Renal cortex interstitium (tissue), 15 donors: ENCODE results near the gene SLC9B2. TPM values are rescaled to one million over a fixed set of nuclear protein-coding genes. Genes with fewer than 3 reads are reported as not detected.

Source experiments
- DNase-seq, 11 donors: peaks; one replicate each; pipeline ENCODE4 v3.0.0-alpha.2; 2013; ENCODE audit warnings: low read depth in 9 of 11, low spot score in 4 of 11; ENCODE audit errors: extremely low read depth in 1 of 11
- long read RNA-seq, 16 experiments: transcript quantifications; one replicate each; lab custom pipeline, GENCODE V29; 2026
- polyA plus RNA-seq, 3 donors: library from polyadenylated mRNA; unstranded; fragments of 120-200 nt; gene quantifications; one replicate each; pipeline ENCODE4 v1.2.1, GENCODE V29; 2013; ENCODE audit not compliant: insufficient read length in 3 of 3

The SLC9B2 gene, protein sequence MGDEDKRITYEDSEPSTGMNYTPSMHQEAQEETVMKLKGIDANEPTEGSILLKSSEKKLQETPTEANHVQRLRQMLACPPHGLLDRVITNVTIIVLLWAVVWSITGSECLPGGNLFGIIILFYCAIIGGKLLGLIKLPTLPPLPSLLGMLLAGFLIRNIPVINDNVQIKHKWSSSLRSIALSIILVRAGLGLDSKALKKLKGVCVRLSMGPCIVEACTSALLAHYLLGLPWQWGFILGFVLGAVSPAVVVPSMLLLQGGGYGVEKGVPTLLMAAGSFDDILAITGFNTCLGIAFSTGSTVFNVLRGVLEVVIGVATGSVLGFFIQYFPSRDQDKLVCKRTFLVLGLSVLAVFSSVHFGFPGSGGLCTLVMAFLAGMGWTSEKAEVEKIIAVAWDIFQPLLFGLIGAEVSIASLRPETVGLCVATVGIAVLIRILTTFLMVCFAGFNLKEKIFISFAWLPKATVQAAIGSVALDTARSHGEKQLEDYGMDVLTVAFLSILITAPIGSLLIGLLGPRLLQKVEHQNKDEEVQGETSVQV
- 1 to 10 TPM; 5.3 to 8.2 (median 6.0) TPM for polyA plus RNA-seq
- long read RNA-seq, donor 1, partial matches to known transcripts, result 0 of 1 reads
- long read RNA-seq, donor 1, other reads (novel, unspliced or antisense), result 0 of 1 reads
- long read RNA-seq, donor 2, partial matches to known transcripts, result 0 of 1 reads
- long read RNA-seq, donor 2, other reads (novel, unspliced or antisense), result 0 of 1 reads
- long read RNA-seq, donor 3, result 0 reads
- long read RNA-seq, donor 4, result 0 reads
- long read RNA-seq, donor 5, result 0 reads
- long read RNA-seq, donor 6, result 0 reads
- long read RNA-seq, donor 7, partial matches to known transcripts, result 0 of 1 reads
- long read RNA-seq, donor 7, other reads (novel, unspliced or antisense), result 0 of 1 reads
- long read RNA-seq, donor 8, result 0 reads
- long read RNA-seq, donor 9, partial matches to known transcripts, result 0 of 1 reads
- long read RNA-seq, donor 9, other reads (novel, unspliced or antisense), result 0 of 1 reads
- long read RNA-seq, donor 10, result 0 reads
- long read RNA-seq, donor 11, result 0 reads
- long read RNA-seq, donor 12, result 0 reads
- long read RNA-seq, donor 13, result 0 reads
- long read RNA-seq, donor 14, result 0 reads
- long read RNA-seq, donor 15, result 0 reads
- long read RNA-seq, donor 16, result 0 reads

DNA sequence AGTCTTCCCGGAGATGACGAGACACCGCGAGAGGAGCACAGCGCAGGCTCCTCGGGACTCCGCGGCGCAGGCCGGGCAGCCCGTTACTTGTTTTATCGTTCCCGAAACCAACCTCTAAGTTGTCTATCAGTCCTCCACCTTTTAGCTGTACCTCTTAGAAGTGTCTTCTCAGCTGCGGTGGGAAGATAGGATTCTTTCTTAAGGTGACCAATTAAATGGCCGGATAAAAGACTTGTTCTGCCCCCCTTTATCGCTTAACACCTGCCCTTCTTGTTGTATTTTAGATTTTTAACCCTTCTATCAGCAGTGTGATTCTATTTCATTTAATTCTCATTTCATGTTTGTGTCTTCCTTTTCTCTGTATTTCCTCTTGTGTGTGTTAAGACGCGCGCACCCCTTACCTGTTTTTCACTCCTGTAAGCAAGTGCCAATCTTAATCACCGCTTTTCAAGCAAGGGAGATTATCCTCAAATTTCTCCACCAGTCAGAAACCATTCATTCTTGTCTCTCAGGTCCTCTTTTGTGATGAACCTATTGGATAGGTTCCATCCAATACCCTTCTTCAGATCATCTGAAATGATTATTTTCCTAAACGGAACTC is at the start of gene SLC9B2:
TSS of gene SLC9B2 (minus strand) at position 15 of the 601 bp plus-strand sequence. CDS start 9,211 bp downstream, outside the sequence.
- DNase-seq, result no peak

DNA sequence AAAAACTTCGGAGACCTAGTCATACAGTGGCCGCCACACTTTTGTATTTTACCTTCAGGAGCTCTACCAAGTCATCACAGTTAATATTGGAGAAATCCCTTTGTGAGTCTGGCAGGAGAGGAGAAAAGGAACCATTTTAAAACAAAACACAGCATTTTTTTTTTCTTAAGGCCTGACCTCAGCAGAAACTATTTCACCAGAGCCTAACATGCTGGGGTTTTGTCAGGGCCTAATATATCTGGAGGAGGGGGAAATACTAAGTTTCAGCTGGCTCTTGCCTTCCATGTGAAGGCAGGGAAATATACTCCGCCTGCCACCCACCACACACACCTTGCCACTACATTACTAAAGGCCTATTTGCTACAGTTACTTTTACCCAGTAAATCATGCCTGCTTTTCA is 49.6 kb upstream of the SLC9B2 start:
- DNase-seq, result no peak

DNA sequence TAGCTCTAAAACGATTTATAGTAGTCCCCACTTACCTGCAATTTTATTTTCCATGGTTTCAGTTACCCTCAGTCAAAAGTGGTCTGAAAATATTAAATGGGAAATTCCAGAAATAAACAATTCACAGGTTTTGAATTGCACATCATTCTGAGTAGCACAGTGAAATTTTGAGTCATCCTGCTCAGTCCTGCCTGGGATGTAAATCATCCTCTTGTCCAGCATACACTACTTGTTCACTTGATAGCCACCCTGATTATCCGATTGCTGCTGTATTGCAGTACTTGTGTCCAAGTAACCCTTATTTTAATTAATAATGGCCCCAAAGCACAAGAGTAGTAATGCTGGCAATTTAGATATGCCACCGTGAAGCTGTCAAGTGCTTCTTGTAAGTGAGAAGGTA is 46.6 kb upstream of the SLC9B2 start:
- no peak for DNase-seq

DNA sequence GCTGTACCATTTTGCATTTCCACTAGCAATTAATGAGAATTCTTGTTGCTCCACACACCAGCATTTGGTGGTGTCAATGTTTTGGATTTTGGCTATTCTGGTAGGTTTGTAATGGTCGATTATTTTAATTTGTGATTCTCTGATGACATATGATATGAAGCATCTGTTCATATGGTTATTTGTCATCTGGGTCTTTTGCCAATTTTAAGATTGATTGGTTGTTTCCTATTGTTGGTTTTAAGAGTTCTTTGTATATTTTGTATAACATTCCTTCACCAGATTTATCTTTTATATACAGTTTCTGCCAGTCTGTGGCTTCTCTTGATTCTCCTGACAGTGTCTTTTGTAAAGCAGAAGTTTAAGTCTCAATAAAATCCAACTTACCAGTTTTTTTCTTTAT is 41.6 kb upstream of the SLC9B2 start:
- DNase-seq, result no peak

DNA sequence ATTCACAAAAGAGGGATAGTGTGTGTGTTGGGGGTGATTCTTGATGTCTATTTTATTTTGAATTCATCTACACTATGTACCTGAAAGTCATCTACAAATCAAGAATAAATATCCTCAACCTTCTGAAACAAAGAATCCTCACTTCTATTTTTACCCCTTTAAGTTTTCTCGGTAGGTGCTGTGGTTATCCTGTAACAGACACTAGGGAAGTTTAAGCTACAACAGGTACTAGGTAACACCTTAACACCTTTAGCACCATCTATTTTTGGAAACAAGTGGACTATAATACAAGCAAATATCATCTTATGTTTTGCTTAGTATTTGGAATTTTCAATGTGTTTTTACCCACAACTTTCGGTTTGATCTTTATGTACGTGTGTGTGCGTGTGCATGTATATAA is 35.0 kb upstream of the SLC9B2 start:
- DNase-seq, result no peak

DNA sequence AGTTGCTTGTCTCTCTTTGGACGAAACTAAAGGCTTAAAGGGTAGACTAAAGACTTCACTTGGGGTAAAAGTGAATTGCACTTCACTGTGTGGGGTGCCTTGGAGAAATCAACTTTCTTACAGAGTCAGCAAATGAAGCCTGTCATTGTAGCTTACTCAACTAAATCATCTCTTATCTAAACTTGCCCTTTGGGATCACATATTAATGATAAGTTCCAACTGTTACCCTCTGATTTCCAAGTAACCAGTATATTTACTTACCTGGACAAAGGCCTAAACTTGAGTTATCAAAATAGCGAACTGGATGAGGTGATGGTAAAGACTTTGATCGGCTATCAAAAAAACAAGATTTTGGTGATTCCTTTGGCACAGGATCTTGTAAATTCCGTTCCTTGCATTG is 32.0 kb upstream of the SLC9B2 start:
- no peak for DNase-seq

DNA sequence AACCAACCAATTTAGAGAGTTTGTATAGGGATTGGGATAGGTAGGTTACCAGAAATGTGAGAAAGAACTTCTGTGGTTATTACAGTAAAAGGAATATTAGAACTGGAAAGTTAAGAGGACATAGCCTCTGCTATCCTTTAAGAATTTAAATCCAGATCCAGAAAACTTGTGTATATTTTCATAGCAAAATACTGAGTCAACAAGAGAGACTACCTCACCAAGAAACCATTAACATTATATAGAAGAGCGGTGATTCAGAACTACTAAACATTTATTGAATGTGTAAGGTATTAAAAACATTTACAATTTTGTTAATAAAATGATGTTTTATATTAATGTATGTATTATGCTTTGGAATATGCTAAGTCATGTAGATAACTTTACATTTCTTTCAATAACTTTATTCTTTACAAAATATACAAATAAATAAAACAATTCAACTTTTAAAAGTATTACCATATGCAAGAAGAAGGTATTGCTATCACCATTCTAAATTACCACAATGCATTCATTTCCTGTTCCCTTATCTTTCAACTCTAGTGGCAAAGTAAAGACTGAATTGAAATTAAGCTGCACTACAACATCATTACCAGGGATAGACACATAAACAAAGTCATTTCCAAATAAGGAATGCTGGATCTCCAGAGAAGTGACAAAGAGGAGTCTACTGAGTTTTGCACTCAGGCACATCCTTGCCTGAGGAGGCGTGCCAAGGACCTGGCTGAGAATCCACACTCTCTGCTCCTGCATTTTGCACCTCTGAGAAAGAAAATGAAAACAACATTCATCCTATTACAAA is 29.2 kb upstream of the SLC9B2 start:
- no peak for DNase-seq

DNA sequence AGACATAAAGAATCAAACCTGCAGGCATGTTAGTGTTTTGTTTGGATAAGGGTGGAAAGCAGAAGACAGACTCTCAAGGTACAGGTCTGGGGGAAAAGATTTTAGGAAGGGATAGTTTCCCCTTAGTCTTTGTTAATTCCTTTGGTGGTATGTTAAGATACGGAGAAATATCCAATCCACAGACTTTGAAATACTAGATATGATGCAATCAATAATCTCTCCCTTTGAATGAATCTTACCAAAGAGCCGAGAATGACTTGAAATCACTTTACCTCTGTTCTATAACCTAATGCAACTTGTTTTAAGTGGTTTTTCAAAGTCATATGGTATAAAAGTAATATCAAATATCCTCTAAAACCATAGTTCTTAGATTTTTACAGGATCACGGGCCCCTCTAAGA is 28.3 kb upstream of the SLC9B2 start:
- no peak for DNase-seq

DNA sequence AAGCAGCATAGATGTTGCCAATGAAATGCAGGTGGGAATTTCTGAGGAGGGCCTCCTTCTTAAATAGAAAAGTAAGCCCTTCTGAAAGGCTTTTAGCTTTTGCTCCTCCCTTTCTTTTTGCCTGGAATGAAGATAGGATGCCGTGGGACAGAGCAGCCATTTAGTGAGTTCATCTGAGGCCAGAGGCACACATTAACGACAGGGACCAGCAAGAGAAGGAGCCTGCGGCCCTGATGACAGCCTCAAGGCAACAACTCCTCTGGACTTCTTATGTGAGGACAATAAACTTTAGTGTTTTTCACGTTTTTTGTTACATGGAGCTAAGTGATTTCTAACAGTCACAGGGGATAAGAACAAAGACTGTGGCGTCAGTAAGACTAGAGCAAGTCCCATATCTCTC is 24.1 kb upstream of the SLC9B2 start:
- no peak for DNase-seq

DNA sequence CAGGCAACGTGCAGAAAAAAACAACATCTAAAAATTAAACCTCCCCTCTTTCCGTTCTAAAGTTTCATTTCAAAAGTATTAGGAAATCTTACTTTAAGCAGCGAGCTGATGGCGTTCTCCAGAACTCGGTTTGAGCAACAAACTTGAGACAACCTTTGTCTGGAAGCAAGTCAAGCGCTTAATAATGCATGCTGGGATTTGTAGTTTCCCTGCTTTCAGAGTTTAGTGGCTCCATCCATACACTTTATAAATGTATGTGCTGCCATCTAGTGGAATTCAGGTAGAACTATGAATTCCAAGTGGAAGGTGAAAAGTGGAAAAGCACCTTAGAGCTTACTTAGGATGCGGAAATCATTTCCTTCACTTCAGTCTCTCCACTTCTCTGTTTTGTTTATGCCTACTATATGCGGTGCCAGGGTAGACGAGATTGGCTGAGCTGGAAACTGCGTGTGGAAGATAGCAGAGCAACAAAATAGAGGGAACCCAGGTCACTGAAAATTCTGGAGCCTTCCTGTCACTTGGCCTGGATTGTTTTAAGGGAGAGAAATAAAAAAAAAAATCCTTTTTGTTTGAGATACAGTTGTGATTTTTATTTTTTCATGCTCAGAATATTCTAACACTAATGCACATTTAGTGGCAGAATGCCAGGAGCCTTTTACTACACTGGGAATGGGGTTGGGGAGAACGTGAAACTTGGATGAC is 23.3 kb upstream of the SLC9B2 start, which contains the start of gene BDH2:
TSS of gene BDH2 (minus strand) at position 144 of the 702 bp plus-strand sequence. CDS start 3,580 bp downstream, outside the sequence.
- DNase-seq, result peak; percentile 75 to 95 (median 86)

DNA sequence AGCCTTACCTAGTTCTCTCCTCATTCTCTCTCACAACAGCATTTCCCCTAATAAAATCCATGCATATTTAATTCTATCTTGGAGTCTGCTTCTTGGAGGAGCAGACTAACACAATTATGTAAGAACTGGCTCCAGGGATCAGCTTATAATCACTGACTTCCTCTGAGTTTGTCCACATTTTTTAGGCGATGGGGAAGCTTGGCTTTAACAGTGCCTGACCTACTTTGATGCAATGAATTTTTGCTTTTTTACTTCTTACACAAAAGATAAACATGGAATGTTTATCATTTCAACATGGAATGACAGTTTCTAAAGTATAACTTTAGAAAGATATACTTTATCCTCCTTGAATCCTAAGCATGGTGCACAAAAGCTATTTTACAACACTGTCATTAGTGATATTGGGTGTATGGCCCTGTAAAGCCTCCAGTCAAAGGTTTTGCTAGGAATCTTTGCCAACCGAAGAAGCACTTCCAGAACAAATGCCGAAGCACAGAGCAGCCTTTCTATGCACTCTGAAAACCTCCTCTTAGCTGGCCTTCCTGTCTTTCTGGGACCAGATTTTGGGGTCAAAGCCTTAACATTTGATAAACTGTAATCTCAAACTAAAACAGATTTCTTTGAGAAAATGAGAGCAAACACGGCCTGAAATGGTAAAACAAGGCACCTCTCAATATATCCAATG is 22.3 kb upstream of the SLC9B2 start:
- DNase-seq, result peak in 2 of 11 donors; percentile 24 to 25

DNA sequence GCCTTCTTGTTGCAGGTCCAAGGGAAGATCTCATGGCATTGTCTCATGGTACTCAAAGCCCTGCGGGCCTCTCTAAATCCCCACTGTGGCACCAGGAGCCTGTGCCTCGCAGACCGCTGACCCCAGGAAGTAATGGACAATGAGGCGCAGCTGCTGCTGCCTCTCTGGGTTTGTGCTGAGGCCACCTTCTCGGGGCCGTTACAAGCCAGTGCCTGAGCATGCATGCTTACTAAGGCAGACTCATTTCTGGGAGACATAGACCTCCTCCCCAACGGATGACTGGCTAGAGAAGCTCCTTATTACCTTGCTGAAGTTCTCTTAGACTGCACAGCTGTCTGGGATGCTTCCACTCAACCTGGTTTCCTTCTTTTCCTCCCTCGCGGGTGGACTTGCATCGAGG is 21.8 kb upstream of the SLC9B2 start:
- DNase-seq, result peak in 1 of 11 donors; percentile 6

DNA sequence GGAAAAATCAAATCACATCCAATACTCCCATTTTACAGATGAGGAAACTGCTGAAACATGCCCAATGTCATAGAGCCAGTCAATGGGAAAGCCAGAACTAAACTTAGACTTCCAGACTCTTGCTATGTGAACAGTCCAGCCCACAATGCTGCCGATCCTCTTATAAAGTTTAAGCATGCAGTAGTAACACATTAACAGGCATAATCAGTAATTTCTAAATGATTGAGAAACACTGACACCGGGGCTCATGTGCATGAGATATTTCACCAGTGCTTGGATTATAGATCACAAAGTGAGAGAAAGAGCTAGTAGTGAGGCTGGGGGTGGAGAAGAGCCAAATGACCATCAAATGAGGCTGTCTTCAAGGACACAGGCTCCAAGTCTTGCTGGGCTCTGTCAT is 20.6 kb upstream of the SLC9B2 start:
- no peak for DNase-seq

DNA sequence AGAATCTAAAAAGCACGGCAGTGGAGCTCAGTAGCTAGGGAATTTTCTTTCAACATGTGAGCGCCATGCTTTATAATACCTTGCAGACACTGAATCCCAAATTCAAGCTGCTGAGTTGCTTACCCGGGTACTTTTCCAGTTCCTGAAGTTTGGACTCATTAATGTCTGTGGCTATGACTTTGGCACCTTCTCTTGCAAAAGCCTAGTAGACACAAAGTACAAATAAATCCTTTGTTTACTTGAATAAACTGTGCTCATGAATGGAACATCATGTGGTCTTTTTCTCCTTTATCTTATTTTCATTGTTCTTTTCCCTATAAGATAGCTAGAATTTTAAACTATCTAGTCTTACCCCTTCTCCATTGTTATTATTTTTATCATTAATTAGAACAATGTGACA is 18.5 kb upstream of the SLC9B2 start:
- no peak for DNase-seq

DNA sequence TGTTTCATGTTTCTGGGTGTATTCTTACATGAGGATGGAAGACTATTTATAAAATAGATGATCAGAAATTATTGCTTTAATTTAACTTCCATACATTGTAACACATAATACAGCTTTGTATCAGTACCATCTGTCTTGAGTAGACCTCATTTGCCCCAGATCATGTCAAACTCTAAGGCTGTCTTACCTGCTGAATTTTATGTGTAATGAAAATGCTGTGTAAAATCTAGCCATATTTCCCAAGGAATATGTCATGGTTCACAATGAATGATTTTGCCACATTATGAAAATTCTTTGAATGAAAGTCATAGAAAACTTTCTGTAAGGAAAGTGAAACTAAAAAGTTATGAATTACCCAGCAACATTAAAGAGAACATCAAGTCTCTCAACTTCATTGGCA is 15.7 kb upstream of the SLC9B2 start:
- no peak for DNase-seq

DNA sequence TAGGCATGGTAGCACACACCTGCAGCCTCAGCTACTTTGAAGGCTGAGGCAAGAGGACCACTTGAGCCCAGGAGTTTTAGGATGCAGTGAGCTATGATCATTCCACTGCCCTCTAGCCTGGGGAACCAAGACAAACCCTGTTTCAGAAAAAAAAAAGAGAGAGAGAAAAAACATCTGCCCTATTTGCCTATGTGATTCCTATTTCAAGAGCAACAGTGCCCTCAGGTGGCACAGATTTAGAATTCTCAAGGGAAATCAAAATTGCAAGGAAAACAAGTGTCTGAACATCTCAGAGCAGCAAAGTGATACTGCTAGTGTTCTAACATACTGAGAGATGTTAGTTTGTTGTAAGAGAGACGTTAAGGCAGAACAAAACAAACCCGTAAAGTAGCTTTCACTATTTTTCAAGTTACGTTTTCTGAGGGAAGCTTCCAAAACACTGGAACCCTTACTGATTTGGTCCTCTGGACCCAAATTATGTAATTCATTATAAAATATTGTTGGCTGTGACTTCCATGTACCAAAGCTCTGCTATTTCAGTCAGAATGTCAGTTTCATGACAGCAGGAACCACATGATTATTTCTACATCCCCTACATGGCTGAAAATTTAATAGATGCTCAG is 15.2 kb upstream of the SLC9B2 start:
- peak in 5 of 11 donors; percentile 30 to 51 (median 38) for DNase-seq

DNA sequence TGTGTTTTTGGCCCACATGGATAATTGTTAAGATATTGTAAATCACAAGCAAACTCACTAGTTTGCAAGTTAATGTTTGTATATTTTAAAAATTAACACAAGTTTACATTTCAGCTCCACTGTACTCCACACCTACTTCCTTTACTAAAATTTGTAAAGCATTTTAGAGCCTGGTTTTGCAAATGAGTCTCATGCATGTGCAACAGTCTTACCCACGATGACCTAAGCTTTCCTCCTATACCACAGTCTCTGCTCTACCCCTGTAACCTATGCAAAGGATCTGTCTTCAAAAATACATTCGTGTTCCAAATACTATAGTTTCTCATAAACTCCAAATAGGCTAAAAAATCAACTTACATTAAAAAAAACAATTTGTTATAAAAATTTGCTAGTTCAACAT is 12.9 kb upstream of the SLC9B2 start:
- DNase-seq, result no peak
